Mucosa of rectum (tissue), 2 donors: ENCODE measurements around the gene RAF1.
"Not testable (repeated sequence)": the region's sequence is repeated elsewhere in the genome, so short reads cannot be mapped to it uniquely, and the experiment has no call there.

Experiments used
- H3K27ac ChIP-seq, 2 donors: one replicate each; pipeline ENCODE4 v1.7.0; 2013; ENCODE audit warnings: inconsistent platforms in 2 of 2, low read depth in 2 of 2, low read length in 2 of 2
- H3K27me3 ChIP-seq, 2 donors: one replicate each; pipeline ENCODE4 v1.7.0; 2013; ENCODE audit warnings: low read length in 2 of 2; ENCODE audit not compliant: control insufficient read depth in 2 of 2, insufficient read depth in 2 of 2
- H3K36me3 ChIP-seq, 2 donors: one replicate each; pipeline ENCODE4 v1.7.0; 2013; ENCODE audit warnings: low read length in 2 of 2; ENCODE audit not compliant: control insufficient read depth in 2 of 2, insufficient read depth in 2 of 2
- H3K4me1 ChIP-seq, 2 donors: one replicate each; pipeline ENCODE4 v1.7.0; 2013; ENCODE audit warnings: low read length in 2 of 2, mild to moderate bottlenecking in 1 of 2; ENCODE audit not compliant: control insufficient read depth in 2 of 2, insufficient read depth in 2 of 2
- H3K4me3 ChIP-seq, 2 donors: one replicate each; pipeline ENCODE4 v1.7.0; 2013; ENCODE audit warnings: low read length in 2 of 2
- H3K9ac ChIP-seq, 2 donors: one replicate each; pipeline ENCODE4 v1.7.0; 2013; ENCODE audit warnings: low read length in 2 of 2, low read depth in 1 of 2, mild to moderate bottlenecking in 1 of 2
- H3K9me3 ChIP-seq, 2 donors: one replicate each; pipeline ENCODE4 v1.7.0; 2013; ENCODE audit warnings: low read length in 2 of 2; ENCODE audit not compliant: control insufficient read depth in 2 of 2
- donor health status: healthy.
- donor health status: Normal muscosa, but diverticular disease.

The RAF1 gene

DNA sequence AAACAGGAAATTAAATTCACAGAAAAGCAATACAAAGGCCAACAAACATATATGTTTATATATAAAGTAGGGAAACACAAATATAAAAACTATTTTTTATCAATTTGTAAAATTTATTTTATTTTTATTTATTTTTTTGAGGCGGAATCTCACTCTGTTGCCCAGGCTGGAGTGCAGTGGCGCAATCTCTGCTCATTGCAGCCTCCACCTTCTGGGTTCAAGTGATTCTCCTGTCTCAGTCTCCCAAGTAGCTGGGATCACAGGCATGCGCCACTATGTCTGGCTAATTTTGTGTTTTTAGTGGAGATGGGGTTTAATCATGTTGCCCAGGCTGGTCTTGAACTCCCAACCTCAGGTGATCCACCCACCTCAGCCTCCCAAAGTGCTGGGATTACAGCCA, 39.0 kb downstream of the RAF1 start:
- H3K36me3 ChIP-seq: not testable (repeated sequence)

DNA sequence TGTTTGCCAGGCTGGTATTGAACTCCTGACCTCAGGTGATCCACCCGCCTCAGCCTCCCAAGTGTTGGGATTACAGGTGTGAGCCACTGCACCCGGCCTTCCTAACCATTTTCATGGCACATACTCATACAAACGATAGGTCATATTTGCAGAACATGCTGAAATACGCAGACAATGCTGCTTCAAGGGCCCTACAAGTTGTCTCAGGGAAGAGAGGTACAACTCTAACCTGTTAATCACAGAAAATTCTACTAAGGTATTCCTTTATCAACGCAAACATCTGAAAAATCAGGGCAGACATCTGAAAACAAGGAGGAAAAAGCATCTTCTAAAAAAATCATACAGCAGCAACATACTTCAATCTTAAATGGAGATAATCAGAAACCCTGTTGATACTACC, 39.9 kb downstream of the RAF1 start:
- Histone ChIP-seq H3K36me3 (no peaks in the 10 kb centered on the region), H3K4me1 (no peaks in the 10 kb centered on the region), H3K9me3 (no peaks in the 10 kb centered on the region), H3K27ac (no peak overlapping the region), H3K4me3 (no peak overlapping the region), H3K9ac (no peak overlapping the region), H3K27me3 (no peaks in the 10 kb centered on the region)

More for the DNA sequence above, 39.0 kb downstream of the RAF1 start:
- not testable (repeated sequence) for H3K4me1 ChIP-seq, H3K27me3 ChIP-seq, H3K9me3 ChIP-seq, H3K4me3 ChIP-seq, H3K27ac ChIP-seq, H3K9ac ChIP-seq

GRCh38 chr3:12622335-12622734, 41.6 kb downstream of the RAF1 start:
- peaks cover 5 to 9% of the 10 kb centered on the region in 2 donors for H3K36me3 ChIP-seq
- no peak overlapping the region for H3K4me3 ChIP-seq
- H3K27me3 ChIP-seq: no peaks in the 10 kb centered on the region
- no peak overlapping the region for H3K27ac ChIP-seq
- H3K4me1 ChIP-seq: no peaks in the 10 kb centered on the region
- no peaks in the 10 kb centered on the region for H3K9me3 ChIP-seq
- no peak overlapping the region for H3K9ac ChIP-seq

DNA sequence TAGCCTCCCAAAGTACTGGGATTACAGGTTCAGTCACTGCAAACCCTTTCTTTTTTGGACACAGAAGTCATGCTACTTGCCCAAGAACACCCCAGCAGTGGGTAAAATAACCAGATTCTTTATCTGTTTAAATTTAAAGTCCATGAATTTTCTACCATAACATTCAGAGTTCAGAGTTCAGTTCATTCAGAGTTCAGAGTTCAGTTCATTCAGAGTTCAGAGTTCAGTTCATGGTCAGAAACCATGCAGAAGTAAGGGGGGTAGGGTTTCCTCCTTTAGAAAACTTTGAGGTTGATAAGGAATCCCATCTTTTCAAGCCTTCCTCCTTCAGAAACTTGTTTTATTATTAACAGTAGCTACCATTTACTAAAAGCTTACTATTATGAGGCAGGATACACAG, 43.2 kb downstream of the RAF1 start:
- H3K27ac ChIP-seq: no peak overlapping the region
- no peak overlapping the region for H3K9ac ChIP-seq
- H3K9me3 ChIP-seq: no peaks in the 10 kb centered on the region
- peaks cover 14 to 16% of the 10 kb centered on the region in 2 donors for H3K36me3 ChIP-seq
- no peaks in the 10 kb centered on the region for H3K4me1 ChIP-seq
- no peak overlapping the region for H3K4me3 ChIP-seq
- H3K27me3 ChIP-seq: no peaks in the 10 kb centered on the region

DNA sequence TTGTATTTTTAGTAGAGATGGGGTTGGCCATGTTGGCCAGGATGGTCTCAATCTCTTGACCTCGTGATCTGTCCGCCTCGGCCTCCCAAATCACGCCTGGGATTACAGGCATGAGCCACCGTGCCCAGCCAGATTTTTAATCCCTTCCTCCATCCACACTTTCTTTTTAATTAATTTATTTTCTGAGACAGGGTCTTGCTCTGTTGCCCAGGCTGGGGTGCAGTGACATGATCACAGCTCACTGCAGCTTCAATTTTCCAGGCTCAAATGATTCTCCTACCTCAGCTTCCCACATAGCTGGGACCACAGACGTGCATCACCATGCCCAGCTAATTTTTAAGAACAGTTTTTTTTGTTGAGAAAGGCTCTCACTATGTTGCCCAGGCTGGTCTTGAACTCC, 43.6 kb downstream of the RAF1 start:
- H3K9ac ChIP-seq: no peak overlapping the region
- H3K4me3 ChIP-seq: no peak overlapping the region
- peaks cover 14 to 20% of the 10 kb centered on the region in 2 donors for H3K36me3 ChIP-seq
- H3K27me3 ChIP-seq: no peaks in the 10 kb centered on the region
- H3K27ac ChIP-seq: no peak overlapping the region
- no peaks in the 10 kb centered on the region for H3K9me3 ChIP-seq
- H3K4me1 ChIP-seq: no peaks in the 10 kb centered on the region

DNA sequence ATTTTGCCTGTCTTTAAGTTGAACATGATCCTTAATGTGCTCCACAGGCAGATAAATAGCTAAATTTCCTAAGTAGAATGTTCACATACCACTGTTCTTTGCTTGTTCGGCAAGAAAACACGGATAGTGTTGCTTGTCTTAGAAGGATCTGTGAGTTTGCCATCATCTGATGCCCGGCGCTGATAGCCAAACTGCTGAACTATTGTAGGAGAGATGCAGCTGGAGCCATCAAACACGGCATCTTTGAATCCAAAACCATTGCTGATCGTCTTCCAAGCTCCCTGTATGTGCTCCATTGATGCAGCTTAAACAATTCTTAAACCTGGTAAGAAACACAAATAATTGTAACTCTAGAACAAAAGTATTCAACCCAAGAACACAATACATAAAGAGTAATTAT, 45.5 kb downstream of the RAF1 start:
- H3K9me3 ChIP-seq: no peaks in the 10 kb centered on the region
- no peak overlapping the region for H3K27ac ChIP-seq
- H3K4me3 ChIP-seq: no peak overlapping the region
- no peak overlapping the region for H3K9ac ChIP-seq
- no peaks in the 10 kb centered on the region for H3K27me3 ChIP-seq
- H3K36me3 ChIP-seq: peaks cover 14 to 21% of the 10 kb centered on the region in 2 donors
- H3K4me1 ChIP-seq: no peaks in the 10 kb centered on the region

DNA sequence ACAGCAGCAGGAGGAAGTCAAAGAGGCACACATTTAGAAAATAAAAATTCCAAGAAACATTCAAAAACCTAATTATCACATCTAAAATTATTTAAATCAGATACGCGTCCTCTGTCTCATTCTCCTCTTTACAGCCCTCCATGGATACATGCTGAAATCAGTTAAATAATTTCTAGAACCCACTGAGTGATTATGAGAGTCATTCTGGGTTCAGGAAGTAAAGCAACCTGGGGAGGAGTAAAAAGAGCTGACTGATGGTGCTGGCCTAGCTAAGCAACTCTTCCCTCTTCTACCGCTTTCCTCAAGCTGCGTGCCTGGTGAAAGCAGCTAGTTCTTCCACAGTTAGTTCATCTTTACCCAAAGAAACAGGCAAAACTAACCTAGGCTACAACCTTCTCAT, 48.7 kb downstream of the RAF1 start:
- H3K4me3 ChIP-seq: no peak overlapping the region
- H3K4me1 ChIP-seq: no peaks in the 10 kb centered on the region
- H3K9me3 ChIP-seq: no peaks in the 10 kb centered on the region
- no peak overlapping the region for H3K9ac ChIP-seq
- H3K27me3 ChIP-seq: no peaks in the 10 kb centered on the region
- H3K36me3 ChIP-seq: peaks cover 14 to 34% of the 10 kb centered on the region in 2 donors
- H3K27ac ChIP-seq: no peak overlapping the region

GRCh38 chr3:12613250-12613649, 50.7 kb downstream of the RAF1 start:
- H3K9me3 ChIP-seq: no peaks in the 10 kb centered on the region
- no peaks in the 10 kb centered on the region for H3K27me3 ChIP-seq
- H3K27ac ChIP-seq: no peak overlapping the region
- H3K36me3 ChIP-seq: peaks cover 22 to 45% of the 10 kb centered on the region in 2 donors
- H3K9ac ChIP-seq: no peak overlapping the region
- H3K4me1 ChIP-seq: no peaks in the 10 kb centered on the region
- H3K4me3 ChIP-seq: no peak overlapping the region

DNA sequence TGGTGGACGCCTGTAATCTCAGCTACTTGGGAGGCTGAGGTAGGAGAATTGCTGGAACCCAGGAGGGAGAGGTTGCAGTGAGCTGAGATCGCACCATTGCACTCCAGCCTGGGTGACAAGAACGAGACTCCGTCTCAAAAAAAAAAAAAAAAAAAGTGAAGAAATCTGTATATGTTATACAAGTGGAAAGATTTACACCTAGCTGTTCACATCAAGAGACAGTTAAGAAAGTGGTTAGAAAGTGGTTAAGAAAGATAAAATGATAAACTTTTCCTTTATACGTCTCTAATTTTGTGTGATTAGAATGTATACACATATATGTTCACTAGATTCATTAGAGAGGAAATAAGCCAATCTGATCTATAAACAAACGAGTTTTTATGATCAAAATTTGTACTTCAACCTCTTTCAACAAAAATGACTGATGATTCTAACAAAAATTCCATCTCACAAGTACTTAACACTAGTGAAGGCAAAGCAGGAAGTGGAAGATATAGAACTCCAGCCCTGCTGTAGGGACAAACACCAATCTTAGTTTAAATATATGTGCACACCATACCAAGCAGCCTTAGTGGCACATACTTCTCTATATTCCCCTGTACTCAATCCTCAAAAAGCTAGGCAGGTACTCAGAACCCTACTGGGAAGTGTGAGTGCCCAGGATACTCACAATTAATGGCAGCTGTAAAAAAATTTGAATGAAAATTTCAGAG, 51.2 kb downstream of the RAF1 start:
- Histone ChIP-seq H3K4me3 (no peak overlapping the region), H3K9me3 (no peaks in the 10 kb centered on the region), H3K27me3 (no peaks in the 10 kb centered on the region), H3K36me3 (peaks cover 20 to 43% of the 10 kb centered on the region in 2 donors), H3K9ac (no peak overlapping the region), H3K4me1 (no peaks in the 10 kb centered on the region), H3K27ac (no peak overlapping the region)

DNA sequence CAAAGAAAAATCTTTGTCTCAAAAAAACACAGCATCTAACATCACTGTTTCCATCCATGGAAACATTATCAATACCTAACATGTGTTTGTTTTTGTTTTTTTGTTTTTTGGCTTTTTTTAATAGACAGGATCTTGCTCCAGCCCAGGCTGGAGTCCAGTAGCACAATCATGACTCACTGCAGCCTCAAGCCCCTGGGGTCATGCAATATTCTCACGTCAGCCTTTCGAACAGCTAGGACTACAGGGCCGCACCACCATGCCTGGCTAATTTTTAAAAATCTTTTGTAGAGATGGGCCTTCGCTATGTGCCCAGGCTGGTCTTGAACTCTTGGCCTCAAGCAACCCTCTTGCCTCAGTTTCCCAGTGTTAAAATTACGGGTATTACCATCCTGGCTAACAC, 52.8 kb downstream of the RAF1 start:
- Histone ChIP-seq H3K9me3 (no peaks in the 10 kb centered on the region), H3K9ac (no peak overlapping the region), H3K27me3 (no peaks in the 10 kb centered on the region), H3K27ac (no peak overlapping the region), H3K36me3 (peaks cover 14 to 44% of the 10 kb centered on the region in 2 donors), H3K4me1 (no peaks in the 10 kb centered on the region), H3K4me3 (no peak overlapping the region)
